RKO (cell line): Measurements from ENCODE around the gene KDF1.
A peak's percentile ranks its signal among the peaks of the same experiment; 100 is the strongest.
"Not testable (repeated sequence)": the region's sequence is repeated elsewhere in the genome, so short reads cannot be mapped to it uniquely, and the experiment has no call there.

Source experiments
- DNase-seq: peaks from one replicate; pipeline ENCODE4 v3.0.0-alpha.2; 2016; ENCODE audit warnings: low spot score

Gene KDF1

DNA sequence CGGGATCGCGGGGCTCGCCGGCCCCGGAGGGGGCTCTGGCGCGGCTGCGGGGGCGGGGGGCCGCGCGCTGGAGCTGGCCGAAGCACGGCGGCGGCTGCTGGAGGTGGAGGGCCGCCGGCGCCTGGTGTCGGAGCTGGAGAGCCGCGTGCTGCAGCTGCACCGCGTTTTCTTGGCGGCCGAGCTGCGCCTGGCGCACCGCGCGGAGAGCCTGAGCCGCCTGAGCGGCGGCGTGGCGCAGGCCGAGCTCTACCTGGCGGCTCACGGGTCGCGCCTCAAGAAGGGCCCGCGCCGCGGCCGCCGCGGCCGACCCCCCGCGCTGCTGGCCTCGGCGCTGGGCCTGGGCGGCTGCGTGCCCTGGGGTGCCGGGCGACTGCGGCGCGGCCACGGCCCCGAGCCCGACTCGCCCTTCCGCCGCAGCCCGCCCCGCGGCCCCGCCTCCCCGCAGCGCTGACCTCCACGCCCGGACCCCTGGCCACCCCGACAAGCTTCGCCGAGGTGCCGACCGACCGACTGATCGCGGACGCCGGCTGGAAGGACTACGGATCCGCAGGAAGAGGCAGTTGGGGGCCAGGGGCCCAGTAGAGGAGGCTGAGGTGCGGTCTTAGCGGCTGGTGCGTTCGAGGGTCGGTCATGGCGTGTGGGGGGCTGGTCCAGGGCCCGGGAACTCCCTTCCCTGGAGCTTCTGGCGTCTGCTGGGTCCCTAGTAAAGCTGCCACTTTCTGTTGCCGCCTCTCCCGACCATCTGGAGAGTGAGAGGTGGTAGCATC, 33.9 kb upstream of the KDF1 start:
- peak; percentile 43 for DNase-seq

DNA sequence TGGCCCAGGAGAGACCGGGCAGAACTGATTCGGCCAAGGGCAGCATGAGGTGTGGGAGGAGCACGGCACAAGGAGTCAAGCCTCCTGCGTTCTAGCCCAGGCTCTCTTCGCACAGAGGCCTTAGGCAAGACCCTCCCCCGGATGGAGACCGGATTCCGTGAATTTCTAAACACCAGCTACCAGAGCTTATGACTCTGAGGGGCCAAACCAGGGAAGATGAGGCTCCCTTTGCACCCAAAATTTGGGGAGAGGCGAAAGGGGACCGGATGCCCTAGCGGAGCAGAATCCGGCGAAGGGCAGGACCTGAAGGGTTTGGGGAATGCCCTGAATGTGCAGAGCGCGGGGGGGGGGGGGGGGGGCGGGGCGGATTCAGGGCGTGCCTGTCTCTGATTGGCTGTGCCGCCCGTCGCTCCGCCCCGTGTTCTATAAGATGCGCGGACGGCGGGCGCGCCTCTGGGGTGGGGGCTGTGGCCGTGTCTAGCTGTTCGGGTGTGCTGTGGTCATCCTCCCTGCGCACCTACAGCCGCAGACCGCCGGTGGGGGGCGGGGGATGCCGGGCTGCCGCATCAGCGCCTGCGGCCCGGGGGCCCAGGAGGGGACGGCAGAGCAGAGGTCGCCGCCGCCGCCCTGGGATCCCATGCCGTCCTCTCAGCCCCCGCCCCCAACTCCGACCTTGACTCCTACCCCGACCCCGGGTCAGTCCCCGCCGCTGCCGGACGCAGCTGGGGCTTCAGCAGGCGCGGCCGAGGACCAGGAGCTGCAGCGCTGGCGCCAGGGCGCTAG, 33.2 kb upstream of the KDF1 start, which contains the start of gene TRNP1:
Gene TRNP1 (plus strand): TSS at position 456 of the 783 bp plus-strand sequence. CDS start 95 bp downstream, at position 551.
- DNase-seq, result peak; percentile 89

DNA sequence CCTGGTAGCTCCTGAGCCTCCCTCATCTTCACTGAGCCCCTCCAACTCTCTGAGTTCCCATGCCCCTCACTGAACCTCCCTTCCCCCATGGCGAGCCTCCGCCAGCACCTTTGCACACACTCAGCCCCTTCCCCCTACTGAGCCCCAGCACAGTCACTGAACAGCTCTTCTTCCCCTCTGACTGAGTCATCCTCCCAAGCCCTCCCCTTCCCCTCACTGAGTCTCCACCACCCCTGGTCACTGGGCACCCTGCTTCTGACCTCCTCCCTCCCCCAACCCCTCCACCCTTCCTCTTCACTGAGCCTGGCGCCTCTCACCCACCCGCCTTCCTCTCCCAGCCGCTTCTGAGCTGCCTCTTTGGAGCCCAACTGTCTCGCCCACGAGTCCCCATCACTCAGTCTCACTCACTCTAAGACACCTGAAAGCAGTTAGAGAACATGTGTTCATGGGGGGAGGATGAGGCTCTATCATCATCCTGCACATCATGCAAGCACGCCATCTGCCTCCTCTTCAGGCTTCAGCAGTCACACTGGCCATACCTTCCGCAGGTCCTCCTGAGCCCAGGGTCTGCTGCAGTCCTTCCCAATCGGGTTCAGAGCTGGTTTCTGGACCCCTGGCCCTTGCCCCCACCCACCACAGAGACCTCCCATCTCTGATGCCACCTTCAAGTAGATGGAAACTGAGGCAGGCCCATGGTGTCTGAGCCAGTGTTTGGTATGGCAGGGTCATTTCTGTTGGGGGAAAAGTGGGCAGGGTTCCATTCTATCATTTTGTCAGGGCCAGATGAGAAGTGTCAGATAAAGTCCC, 31.2 kb upstream of the KDF1 start:
- DNase-seq, result no peak

DNA sequence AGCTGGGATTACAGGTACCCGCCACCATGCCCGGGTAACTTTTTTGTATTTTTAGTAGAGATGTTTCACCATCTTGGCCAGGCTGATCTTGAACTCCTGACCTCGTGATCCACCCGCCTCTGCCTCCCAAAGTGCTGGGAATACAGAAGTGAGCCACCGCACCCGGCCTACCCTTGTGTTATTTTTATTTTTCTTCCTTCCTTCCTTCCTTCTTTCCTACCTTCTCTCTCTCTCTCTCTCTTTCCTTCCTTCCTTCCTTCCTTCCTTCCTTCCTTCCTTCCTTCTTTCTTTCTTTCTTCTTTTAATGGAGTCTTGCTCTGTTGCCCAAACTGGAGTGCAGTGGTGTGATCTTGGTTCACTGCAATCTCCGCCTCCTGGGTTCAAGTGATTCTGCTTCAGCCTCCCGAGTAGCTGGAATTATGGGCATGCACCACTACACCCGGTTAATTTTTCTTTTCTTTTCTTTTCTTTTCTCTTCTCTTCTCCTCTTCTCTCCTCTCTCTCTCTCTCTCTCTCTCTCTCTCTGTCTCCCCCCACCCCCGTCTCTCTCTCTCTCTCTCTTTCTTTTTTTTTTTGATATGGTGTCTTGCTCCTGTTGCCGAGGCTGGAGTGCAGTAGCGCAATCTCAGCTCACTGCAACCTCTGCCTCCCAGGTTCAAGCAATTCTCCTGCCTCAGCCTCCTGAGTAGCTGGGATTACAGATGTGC, 29.3 kb upstream of the KDF1 start:
- DNase-seq, result not testable (repeated sequence)

DNA sequence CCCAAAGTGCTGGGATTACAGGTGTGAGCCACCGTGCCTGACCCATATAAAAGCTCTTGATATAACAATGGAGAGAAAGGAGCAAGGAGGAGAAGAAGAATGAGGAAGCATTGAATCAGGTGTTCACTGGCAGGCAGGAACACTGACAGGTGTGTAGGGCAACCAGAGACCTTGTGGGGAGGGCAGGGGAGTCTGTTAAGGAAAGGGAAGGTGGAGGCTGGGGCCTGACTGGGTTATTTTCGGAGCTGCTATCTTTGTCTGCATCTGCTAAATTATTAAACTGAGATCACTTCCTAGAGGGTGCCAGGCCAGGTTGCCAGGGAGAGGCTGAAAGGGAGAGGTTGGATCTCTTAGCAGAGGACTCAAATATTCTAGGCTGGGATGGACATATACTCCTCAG, 26.4 kb upstream of the KDF1 start:
- no peak for DNase-seq

DNA sequence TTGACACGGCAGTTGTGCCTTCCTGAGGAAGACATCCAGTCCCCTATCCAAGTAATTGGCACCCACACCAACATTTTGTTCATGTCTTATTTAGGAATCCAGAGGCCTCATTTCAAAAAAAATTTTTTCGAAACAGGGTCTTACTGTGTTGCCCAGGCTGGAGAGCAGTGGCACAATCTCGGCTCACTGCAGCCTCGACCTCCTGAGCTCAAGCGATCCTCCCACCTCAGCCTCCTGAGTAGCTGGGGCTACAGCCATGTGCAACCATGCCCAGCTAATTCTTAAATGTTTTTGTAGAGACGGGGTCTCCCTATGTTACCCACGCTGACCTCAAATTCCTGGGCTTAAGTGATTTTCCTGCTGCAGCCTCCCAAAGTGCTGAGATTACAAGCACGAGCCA, 24.0 kb upstream of the KDF1 start:
- DNase-seq, result no peak

DNA sequence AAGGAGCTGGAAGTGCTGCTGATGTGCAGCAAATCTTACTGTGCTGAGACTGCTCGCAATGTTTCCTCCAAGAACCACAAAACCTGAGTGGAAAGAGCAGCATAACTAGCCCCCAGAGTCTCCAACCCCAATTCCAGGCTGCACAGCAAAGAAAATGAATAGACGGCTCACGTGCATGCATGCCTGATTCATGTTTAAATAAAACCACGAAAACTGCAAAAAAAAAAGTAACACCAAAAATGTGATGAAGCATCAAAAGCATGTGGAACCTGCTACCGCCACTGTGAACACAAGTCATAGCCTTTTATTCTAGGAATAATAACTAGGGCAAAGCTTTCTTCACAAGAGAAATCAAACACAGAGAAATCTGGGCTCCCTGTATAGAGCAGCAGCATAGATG, 23.6 kb upstream of the KDF1 start:
- DNase-seq, result no peak

DNA sequence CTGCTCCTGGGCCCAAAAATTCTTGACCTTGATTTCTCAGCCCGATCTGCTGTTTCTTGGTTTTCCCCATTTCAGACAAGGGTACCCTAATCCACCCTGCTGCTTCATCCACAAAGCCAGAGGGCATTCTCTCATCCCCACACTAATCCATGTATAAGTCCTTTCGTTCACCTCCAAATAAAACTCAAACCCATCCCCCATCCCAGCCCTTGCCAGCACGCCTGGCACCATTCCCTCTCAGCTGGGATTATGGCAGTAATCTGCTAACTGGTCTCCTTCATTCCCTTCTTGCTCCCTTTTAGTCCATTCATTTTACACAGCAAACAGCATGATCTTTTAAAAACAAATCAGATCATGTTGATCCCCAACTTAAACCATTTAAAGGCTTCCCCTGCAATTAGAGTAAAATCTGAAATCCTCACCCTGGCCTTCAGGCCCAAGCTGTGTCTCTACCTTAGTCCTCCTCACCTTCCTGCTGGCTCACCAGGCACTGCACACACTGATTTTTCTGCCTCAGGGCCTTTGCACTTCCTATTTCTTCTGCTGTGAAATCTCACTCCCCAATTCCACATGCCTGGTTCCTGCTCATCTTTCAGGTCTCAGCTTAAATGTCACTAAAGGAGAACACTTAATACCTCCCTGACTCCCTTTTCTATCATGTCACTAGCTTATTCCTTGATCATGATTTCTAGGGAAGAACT, 21.0 kb upstream of the KDF1 start:
- DNase-seq, result no peak

DNA sequence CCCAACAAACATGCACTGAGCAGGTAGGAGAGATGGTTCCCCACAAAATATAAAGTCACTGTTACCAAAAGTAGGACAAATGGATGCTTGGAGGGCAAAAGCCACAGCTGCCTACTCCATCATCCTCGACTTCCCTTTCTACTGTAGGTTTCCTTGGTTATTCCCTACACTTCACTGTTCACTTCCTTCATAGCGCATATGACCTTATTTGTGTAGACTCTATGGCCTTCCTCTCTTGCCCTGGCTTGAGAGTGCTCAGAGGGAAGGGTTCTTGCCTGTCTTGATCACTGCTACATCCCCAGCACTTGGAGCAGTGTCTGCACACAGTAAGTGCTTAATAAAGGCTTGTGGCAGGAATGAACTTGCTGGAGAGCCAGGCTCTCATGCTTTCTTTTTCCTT, 18.6 kb upstream of the KDF1 start:
- DNase-seq, result no peak

DNA sequence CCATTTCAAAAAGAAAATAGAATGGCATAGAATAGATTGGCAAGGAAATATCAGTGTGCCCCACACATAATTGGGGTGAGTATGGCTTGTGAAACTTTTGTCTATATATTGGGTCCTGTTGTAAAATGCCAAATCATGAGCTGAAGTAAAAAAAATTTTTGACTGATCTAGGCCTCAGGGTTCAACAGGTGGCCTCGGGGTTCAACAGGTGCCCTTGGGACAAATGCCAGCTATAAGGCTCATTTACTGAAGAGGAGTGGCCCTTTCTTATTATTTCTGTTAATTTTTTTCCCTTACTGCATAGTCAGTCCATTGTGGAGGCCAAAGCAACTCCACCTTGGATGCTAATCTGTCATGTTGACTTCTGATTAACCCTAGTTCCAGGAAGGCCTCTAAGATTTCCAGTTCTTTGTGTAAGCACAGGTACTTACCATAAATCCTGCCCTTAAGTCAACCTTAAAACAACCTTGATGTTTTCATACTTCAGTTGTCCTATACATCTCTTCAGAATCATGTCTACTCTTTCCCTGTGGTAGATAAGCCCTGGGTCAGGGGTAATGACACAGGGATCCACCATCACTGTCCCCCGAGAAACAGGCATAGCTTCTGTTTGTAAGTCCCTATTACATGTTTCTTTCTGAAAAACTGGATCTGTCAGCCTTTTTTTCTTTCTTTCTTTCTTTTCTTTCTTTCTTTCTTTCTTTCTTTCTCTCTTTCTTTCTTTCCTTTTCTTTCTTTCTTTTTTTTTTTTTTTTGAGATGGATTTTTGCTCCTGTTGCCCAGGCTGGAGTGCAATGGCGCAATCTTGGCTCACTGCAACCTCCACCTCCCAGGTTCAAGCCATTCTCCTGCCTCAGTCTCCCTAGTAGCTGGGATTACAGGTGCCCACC, 16.6 kb upstream of the KDF1 start:
- no peak for DNase-seq

DNA sequence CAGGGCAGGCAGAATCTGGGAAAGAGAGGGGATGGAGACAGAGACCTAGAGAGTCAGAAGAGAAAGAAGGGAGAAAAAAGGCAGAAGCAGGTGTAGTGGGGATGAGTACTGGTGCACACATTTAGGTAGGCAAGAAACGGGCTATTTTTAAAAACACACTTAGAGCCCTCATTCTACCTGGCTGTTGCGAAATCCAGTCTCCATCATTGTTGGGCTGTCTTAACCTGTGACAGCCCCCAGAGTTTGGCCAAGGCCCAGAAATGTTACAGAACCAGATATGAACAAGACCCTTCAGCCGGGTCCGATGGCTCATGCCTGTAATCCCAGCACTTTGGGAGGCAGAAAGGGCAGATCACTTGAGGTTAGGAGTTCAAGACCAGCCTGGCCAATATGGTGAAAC, 12.6 kb upstream of the KDF1 start:
- DNase-seq, result no peak

DNA sequence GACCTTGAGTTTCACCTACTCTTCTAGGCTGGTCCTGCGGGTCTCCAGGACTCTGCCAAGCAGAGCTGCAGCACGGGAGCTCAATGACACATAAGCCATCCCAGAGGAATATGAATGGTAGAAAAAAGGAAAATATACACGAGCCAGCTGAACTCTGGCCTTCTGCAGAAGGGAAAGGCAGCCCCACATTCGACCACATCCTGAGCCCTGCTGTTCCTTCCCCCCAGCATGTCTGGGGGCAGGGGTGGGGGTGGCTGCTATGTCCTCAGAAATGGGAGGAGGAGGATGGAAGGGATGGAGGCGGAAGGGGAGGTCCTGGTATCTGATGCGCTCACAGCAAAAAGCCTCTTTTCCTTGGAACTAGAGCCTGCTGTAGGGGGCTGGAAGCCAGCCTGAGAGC, 12.1 kb upstream of the KDF1 start:
- no peak for DNase-seq

DNA sequence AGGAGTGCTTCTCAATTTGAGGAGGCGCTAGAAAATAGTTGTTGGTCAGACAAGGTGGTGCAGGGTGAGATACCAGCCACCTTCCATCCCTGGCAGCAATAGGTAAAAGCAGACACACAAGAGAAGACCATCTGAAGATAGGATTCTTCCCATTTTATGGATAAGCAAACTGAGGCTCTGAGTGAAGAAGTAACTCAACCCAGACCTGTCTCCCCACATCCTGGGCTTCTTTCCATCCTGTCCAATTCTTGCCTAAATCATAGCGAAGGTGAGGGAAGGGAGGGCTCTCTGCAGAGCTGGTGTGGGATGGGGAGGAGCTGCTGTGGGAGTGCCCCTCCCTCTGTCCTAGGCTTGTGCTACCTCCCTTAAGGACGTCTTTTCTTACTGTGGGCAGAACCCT, 11.3 kb upstream of the KDF1 start:
- no peak for DNase-seq

DNA sequence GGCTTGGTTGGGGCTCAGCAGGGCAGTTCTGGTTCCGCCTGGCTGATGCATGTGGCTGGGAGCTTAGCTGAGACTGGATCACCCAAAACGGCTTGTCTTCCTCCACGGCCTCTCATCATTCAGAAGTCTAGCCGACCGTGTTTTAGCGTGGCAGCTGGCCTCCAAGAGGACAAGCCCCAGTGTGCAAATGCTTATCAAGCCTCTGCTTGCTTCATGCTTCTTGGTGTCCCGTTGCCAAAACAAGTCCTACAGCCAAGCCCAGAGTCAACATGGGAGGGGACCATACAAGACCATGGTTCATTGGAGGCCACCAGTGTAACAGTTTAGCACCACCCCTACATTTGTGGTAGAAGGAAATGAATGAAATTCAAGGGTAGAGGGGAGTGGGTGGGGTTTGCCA, 10.5 kb upstream of the KDF1 start:
- no peak for DNase-seq

DNA sequence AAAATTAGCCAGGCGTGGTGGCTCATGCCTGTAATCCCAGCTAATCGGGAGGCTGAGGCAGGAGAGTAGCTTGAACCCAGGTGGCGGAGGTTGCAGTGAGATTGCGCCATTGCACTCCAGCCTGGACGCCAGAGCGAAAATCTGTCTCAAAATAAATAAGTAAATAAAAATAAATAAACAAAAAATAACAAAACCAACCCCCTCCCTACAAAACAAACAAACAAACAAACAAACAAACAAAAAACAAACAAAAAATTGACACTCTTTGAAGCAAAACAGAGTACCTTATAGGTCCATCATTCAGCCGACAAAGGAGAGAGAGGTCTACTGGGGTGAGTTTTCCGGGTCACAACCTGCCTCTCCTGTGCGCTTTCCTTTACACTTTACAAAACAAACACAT, 5.4 kb upstream of the KDF1 start:
- DNase-seq, result no peak

DNA sequence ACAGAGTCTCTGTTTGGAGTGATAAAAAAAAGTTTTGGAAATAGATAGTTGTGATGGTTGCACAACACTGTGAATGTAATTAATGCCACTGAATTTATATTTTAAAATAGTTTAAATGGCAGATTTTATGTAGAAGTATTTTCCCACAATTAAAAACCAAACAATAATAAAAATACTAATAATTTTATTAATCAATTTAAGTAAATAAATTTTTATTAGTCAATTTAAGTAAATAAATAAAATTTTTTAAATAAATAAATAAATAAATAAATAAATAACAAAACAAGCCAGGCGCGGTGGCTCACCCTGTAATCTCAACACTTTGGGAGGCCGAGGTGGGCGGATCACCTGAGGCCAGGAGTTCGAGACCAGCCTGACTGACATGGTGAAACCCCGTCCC, 4.9 kb upstream of the KDF1 start:
- DNase-seq, result no peak

DNA sequence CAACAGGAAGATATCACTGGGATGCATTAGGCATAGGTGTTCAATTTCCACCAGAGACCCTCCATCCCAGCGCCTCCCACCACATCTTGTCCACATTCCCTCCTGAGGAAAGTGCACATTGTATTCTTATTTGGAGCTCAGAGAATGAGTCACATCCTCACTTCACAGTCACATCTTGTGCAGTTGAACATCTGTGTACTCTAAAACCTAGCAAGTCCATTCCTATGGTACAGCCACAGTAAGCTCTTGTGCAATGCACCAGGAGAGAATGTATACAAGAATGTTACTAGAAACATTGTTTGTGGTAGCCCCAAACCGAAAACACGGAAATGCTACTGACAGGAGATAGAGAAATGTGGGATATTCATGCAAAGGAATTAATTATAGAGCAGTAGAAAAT, 1.6 kb upstream of the KDF1 start:
- peak; percentile 79 for DNase-seq

DNA sequence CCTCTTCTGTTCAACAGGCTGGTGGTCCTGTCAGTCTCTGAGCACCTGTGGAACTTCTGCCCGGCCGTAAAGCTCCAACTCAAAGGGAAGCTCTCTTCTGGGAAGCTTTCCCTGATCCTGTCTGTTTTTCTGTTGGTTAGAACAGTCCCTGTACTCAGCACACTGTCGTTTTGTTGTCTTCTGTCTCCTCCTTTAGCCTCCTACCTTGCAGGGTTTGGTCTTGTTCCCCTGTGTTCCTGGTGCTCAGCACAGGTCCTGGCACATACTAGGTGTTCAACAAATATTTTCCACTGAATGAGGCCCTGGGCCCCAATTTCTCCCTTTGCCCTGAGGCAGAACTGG, 328 bp upstream of the KDF1 start:
- DNase-seq, result no peak

DNA sequence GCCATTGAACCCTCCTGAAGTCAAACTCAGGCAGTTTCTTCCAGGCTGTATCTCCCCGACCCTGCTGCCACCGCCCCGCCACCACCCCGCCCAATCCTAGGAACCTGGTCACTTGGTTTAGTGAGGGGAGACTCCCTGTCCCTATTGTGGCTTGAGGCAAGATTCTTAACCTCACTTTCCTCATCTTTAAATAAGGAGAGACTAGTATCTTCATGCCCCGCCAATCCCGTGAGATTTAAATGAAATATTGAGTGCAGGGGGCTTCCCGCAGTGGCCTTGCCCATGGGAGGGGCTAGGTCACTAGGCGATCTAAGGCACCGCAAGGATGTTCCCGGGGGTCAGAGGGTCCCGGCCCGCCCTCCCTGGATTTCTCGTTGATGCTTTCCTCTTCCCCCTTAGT, 998 bp downstream of the KDF1 start:
- no peak for DNase-seq

DNA sequence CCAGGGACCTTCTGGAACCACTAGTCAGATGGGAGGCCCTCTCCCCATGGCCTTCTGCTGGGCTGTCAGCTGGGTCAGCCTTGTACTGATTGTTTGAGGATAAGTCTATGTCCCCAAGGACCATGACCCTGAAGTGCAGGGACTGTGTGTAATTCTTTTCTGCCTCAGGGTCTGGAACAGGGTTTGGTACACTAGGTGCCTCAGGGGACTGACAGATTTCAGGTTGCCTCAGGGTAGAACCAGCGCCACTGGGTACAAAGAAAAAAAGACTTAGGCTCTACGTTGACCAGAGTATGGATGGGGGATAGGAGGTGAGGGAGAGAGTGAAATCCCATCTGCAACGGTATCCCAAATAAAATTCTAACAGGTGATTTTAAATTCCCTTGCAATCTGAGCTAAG, 3.0 kb downstream of the KDF1 start:
- DNase-seq, result no peak

DNA sequence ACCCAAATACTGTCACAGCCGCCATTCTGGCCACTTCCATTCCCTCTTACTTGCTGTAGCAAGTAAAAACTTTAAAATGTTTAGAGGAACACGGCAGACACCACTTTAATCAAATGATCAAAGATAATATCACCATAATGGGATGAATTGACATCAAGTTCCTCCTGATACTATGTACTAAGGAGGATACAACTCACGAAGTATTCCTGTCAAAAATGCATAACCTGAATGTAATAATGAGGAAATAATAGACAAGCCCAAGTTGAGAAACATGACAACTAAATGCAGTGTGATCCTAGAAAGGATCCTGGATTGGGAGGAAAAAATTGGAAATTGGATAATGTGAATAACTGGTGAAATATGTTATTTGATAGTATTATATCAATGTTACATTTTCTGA, 3.9 kb downstream of the KDF1 start:
- no peak for DNase-seq
